ENCODE results near the gene GALNT10.

GALNT10 gene

DNA sequence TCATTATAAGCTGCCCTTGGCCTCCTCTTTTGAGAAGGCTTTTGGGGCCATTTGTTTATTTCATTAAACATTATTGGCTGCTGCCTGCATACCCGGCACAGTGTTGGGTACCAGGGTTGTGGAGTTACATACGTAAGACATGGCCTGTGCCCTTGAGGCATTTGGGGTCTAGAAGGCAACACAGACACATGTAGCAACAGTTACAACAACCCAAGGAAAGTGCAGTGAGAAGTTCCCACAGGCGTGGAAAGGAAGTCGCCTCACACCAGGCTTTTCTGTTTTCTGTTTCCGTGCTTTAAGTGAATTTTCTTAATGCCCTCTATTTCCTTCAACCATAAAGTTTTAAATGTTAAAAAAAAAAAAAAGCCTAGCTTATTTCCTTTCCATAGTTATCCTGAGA lies 47.4 kb downstream of the GALNT10 start:
- TF ChIP-seq, protein P1, sequence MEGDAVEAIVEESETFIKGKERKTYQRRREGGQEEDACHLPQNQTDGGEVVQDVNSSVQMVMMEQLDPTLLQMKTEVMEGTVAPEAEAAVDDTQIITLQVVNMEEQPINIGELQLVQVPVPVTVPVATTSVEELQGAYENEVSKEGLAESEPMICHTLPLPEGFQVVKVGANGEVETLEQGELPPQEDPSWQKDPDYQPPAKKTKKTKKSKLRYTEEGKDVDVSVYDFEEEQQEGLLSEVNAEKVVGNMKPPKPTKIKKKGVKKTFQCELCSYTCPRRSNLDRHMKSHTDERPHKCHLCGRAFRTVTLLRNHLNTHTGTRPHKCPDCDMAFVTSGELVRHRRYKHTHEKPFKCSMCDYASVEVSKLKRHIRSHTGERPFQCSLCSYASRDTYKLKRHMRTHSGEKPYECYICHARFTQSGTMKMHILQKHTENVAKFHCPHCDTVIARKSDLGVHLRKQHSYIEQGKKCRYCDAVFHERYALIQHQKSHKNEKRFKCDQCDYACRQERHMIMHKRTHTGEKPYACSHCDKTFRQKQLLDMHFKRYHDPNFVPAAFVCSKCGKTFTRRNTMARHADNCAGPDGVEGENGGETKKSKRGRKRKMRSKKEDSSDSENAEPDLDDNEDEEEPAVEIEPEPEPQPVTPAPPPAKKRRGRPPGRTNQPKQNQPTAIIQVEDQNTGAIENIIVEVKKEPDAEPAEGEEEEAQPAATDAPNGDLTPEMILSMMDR (conservative IDR thresholded peaks at IDR 0.05), result no peak
- H3K27ac ChIP-seq, result no peak overlapping the region

GRCh38 chr5:154238776-154239481 lies 48.4 kb downstream of the GALNT10 start:
- H3K27ac ChIP-seq, result no peak overlapping the region
- TF ChIP-seq, protein P1 (conservative IDR thresholded peaks at IDR 0.05), result no peak

DNA sequence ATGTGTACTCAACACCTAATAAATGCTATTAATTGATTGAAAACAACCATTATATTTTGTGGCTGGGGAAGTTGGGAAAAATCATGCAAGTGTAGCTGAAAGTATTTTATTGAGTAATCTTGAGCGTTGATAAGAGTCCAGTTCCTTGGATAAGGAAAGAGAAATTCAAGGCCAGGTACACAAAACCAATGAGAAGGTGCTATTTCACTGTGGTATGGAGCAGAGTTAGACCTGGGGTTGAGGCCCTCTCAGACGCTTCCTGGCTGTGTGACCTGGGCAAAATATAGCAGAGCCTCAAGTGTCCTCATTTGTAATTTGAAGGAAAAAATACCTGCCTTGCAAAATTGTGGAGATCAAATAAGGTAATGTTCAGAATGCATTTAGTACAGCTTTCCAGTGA lies 50.1 kb downstream of the GALNT10 start:
- TF ChIP-seq, protein P1 (conservative IDR thresholded peaks at IDR 0.05), result no peak

GRCh38 chr5:154241021-154241420 lies 50.5 kb downstream of the GALNT10 start:
- TF ChIP-seq, protein P1 (conservative IDR thresholded peaks at IDR 0.05), result no peak
- no peak overlapping the region for H3K27ac ChIP-seq

More for the DNA sequence above, 50.1 kb downstream of the GALNT10 start:
- no peak overlapping the region for H3K27ac ChIP-seq

DNA sequence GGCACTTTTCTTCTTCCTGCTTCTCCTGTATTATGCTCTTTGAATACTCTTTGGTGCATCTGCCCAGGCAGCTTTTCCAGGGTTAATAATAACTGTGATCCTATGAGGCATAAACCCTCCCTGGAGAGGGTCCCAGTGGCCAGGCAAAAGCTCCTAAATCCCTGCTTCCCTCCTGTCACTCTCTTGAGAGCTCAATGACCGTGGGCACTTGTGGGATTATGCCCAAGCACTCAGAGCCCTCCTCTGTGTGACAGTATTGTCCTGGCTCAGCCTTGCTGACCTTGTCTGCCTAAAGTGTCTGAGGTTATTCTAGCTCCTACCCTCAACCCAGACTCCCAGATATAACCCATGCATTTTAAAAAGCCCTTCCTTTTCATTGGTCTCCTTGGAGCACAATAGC lies 51.9 kb downstream of the GALNT10 start:
- TF ChIP-seq, protein P1 (conservative IDR thresholded peaks at IDR 0.05), result no peak
- H3K27ac ChIP-seq, result no peak overlapping the region

DNA sequence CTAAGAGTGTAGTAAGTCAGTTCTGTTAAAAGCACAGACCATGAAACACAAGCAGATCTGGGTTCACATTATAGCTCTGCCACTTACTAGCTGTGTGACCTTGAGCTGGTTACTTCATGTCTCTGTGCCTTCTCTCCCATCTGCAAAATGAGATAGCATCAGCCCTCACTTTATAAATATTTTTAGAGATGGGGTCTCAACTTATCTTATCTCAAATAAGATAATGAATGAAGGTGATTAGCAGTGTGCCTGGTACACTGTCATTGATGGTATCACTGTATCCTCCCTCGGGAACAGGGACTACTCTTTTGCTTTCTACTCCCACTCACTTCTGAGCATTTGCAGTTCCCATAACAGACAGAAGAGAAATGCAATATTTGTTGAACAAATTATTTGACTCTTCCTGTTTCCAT lies 52.4 kb downstream of the GALNT10 start:
- H3K27ac ChIP-seq, result no peak overlapping the region
- TF ChIP-seq, protein P1 (conservative IDR thresholded peaks at IDR 0.05), result no peak

DNA sequence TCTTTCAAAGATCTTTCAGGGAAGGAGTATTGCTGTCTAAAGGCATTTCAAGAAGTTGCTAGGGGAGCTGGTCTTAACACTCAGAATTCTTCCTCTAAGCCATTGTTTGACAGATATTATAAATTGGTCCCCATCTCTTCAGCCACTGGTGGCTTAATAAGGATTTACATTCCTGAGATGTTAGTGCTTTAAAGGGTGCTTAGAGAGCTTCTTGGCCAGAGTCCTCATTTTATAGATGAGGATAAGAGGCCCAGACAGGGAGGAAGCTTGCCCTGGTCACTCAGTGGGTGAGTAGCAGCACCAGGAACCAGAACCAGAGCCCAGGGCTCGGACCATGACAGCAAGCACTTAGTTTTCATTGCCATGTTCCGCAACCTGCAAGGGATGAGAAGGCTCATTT lies 53.2 kb downstream of the GALNT10 start:
- TF ChIP-seq, protein P1 (conservative IDR thresholded peaks at IDR 0.05), result no peak
- H3K27ac ChIP-seq, result no peak overlapping the region
